Fibroblast of gingiva (primary cell): Measurements from ENCODE around the gene PCP2.

Experiments
- DNase-seq: peaks from one replicate; pipeline ENCODE4 v3.0.0-alpha.2; 2011; ENCODE audit warnings: low read depth

The PCP2 gene

DNA sequence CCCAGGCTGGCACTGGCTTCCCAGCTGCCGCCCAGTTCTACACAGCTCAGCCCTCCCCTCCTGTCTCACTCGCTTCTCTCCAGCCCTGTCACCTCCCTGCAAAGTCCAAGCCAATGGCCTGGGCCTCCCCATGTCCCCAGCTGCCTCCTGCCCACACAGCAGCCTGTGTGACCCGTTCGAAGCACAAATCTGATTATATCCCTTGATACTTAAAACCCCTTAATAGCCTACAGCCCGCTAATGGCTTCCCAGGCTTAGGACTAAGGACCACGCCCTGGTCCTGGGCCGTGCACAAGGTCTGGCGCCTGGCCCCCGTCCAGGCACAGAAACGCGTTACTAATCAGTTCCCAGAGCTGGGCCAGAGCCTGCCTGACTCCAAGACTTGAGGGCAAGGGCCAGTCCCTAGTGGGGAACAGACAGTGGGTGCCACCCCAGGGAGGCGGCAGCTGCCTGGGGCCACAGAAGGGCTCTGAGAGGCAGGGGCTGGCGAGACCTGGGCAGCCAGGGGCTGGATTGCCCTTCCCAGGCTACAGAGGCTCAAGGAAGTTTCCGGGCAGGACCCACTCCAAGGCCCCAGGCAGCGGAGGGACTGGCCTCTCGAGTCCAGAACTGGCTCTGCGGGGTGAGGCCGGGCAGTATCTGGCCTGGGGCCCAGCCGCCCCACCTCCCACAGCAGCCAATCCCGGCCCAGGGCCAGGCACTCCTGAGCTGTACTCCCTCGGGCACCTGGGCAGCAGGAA is 14.6 kb downstream of the PCP2 start:
- no peak for DNase-seq

DNA sequence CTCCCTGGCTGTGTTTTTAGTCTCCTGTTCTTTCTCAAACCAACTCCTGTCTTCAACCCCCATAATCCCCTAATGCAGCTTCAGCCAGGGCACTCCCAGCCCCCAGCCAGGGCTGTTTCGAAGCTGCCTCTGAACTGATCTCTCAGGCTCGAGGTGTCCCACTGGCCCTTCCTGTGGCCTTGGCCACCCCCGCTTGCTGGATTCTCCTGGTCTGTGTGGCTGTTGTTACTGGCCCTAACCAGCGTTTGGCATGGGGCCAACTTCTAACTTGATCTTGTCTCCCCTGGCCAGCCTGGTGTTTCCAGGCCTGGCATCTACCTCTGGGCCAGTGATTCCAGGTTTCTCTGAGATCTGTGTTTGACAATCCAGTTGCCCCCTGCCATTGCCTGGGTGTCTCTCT is 15.2 kb downstream of the PCP2 start:
- no peak for DNase-seq

DNA sequence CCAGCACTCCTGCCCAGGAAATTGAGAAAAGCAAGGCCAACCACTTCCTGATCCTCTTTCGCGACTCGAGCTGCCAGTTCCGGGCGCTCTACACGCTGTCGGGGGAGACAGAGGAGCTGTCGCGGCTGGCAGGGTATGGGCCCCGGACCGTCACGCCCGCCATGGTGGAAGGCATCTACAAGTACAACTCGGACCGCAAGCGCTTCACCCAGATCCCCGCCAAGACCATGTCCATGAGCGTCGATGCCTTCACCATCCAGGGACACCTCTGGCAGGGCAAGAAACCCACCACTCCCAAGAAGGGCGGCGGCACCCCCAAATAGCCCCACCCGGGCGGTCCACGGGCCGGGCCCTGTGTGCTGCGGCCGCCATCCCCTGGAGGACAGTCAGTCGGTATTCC is 15.8 kb downstream of the PCP2 start:
- no peak for DNase-seq

DNA sequence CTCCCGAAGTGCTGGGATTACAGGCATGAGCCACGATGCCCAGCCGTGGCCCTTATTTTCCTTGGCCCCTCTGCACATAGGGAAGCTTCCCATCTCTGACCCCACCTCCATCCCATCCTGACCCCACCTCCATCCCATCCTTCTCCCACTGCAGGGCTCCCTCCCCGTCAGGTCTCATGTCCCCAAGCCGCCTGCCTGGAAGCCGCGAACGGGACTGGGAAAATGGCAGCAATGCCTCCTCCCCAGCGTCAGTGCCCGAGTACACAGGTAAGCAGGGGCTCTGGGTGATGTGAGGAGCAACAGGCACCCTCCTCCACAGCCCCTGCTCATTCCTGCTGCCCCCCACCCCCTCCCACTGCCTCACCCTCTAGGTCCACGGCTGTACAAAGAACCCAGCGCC is 16.3 kb downstream of the PCP2 start:
- no peak for DNase-seq

DNA sequence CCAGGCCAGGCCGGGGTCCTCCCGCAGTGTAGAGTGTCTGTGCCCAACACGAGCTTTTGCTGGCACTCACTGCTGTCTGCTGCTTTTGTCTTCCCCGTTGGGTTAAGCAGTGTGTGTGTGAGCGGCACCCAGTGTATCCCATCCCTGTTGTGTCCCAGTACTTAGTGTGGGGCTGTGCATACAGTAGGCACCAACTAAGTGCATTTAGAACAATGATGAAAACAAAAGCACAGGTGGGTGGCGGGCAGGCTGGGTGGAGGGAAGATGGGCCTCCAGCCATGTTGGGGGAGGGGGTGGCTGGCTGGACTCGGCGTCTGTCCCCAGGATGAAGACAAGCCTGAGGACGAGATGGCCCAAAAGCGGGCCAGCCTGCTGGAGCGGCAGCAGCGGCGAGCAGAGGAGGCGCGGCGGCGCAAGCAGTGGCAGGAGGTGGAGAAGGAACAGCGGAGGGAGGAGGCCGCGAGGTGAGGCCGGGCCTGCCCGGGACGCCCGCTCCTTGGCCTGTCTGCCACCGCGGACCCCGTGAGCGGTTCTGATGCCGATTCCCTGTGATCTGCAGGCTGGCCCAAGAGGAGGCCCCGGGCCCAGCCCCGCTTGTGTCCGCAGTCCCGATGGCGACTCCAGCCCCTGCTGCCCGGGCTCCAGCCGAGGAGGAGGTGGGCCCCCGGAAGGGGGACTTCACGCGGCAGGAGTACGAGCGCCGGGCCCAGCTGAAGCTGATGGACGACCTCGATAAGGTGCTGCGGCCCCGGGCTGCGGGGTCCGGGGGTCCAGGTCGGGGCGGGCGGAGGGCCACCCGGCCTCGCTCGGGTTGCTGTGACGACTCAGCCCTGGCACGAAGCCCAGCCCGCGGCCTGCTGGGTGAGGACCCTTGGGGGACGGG is 18.4 kb downstream of the PCP2 start:
- no peak for DNase-seq

DNA sequence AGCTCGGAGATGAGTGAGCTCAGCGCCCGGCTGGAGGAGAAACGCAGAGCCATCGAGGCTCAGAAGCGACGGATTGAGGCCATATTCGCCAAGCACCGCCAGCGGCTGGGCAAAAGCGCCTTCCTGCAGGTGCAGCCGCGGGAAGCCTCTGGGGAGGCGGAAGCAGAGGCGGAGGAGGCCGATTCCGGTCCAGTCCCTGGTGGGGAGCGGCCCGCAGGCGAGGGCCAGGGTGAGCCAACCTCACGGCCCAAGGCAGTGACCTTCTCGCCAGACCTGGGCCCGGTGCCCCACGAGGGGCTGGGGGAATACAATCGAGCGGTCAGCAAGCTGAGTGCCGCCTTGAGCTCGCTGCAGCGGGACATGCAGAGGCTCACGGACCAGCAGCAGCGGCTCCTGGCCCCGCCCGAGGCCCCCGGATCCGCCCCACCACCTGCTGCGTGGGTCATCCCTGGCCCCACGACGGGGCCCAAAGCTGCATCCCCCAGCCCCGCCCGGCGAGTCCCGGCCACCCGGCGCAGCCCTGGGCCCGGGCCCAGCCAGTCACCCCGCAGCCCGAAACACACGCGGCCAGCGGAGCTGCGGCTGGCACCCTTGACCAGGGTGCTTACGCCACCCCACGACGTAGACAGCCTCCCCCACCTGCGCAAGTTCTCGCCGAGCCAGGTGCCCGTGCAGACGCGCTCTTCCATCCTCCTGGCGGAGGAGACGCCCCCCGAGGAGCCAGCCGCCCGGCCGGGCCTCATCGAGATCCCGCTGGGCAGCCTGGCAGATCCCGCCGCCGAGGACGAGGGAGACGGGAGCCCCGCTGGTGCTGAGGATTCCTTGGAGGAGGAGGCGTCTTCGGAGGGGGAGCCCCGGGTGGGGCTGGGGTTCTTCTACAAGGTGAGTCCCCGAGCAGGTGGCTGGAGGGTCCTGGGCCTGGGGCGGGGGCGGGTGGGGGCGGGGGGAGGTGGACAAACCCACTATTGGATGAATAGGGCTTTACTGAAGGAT is 20.9 kb downstream of the PCP2 start:
- DNase-seq, result no peak

DNA sequence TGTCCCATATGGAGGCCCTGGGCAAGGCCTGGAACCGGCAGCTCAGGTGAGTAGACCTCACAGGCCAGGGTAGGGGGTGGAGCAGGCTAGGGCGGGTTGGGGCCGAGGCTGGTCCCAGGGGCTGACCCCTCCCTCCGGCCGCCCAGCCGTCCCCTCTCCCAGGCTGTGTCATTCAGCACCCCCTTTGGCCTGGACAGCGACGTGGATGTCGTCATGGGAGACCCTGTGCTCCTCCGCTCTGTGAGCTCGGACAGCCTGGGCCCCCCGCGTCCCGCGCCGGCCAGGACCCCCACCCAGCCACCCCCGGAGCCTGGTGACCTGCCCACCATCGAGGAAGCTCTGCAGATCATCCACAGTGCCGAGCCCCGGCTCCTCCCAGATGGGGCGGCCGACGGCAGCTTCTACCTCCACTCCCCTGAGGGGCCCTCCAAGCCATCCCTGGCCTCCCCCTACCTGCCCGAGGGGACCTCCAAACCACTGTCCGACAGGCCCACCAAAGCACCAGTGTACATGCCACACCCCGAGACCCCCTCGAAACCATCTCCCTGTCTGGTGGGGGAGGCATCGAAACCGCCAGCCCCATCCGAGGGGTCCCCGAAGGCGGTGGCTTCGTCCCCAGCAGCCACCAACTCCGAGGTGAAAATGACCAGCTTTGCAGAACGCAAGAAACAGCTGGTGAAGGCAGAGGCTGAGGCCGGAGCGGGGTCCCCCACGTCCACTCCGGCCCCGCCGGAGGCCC is 21.8 kb downstream of the PCP2 start:
- no peak for DNase-seq

DNA sequence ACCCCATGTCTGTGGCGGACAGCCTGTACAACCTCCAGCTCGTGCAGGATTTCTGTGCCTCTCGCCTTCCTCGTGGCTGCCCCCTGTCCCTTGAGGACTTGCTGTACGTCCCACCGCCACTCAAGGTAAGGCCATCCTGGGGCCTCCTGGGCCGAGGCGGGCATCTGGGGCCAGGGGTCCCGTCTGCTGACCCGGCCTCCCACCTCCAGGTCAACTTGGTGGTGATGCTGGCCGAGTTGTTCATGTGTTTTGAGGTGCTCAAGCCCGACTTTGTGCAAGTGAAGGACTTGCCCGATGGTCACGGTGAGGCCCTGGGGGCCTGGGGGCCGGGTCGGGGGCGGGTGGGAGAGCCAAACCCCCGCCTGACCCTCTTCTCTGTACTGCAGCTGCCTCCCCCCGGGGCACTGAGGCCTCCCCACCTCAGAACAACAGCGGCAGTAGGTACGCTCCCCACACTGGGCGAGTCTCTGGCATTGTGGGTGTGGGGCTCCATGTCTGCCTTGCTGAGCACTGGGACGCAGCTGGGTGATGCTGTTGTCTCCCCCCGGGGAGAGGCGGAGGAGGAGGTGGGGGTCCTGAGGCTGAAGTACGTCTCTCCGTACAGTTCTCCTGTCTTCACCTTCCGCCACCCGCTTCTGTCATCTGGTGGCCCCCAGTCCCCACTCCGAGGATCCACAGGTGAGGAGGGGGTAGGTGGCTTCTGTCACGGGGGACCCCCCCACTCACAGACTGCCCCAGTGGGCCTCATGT is 22.9 kb downstream of the PCP2 start:
- no peak for DNase-seq

DNA sequence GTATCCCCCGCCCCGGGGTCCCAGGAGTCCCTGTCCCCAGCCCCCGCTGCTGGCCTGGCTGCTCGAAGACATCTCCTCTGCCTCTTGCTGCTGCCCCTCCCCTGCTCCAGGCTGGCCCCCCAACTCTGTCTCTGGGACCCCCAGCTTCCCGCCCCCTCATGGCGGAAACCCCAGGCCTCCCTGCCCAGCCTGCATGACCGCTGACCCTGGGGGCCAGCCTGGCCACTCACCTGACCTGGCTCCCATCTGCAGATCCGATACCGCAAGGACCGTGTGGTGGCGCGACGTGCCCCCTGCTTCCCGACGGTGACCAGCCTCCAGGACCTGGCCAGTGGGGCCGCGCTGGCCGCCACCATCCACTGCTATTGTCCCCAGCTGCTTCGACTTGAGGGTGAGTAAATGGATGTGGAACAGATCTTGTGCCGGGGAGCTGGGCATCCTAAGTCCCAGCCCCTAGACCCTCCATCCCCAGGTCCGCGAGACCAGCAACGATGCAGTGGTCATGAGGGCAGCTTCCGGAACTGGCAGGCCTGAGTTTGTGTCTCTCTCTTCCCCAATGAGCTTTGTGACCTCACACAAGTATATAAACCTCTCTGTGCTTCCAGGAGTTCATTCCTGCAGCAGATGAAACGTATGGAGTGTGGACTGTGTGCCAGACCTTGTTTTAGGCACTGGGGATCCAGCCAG is 25.5 kb downstream of the PCP2 start:
- no peak for DNase-seq

DNA sequence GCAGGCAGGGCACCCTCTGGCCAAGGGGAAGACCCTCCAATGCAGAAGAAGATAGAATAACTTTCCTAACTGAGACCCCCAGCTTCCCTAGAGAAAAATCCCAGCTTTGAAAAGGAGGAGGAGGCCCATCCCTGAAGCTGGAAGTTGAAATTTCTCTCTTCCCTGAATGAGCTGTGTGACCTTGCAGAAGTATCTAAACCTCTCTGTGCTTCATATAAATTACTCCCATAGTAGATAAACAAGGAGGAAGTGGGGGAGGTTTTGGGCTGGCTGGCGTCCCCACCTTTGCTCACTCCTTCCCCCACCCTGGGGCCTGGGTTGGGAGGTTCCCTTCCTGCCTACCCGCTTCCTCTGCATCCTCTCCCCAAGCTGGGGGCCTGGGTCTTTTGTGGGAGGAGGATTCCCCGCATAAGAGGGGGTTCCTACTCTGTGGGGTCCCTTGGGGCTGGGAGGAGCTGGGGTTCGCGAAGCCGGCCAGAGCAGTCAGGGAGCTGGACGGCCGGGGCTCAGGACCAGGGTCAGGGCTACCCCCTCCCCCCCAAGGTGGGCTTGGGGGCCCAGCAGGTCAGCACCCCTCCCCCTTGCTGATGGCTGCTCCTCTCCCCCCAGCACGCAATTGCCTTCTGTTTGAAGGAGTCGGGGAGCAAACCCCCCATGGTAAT is 26.2 kb downstream of the PCP2 start:
- DNase-seq, result no peak

DNA sequence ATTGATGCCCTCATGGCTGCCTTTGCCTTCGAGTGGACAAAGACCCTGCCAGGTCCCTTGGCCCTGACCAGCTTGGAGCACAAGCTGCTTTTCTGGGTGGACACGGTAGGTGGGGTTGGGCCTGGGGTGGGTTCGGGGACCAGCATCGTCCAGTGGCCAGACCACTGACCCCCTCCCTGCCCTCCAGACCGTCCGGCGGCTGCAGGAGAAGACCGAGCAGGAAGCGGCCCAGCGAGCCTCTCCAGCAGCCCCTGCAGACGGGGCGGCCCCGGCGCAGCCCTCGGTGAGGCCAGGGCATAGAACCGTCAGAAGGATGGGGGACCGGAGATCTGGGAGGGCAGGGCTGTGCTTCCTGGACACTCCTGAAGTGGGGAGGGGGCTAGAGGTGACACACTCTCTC is 27.2 kb downstream of the PCP2 start:
- DNase-seq, result no peak

DNA sequence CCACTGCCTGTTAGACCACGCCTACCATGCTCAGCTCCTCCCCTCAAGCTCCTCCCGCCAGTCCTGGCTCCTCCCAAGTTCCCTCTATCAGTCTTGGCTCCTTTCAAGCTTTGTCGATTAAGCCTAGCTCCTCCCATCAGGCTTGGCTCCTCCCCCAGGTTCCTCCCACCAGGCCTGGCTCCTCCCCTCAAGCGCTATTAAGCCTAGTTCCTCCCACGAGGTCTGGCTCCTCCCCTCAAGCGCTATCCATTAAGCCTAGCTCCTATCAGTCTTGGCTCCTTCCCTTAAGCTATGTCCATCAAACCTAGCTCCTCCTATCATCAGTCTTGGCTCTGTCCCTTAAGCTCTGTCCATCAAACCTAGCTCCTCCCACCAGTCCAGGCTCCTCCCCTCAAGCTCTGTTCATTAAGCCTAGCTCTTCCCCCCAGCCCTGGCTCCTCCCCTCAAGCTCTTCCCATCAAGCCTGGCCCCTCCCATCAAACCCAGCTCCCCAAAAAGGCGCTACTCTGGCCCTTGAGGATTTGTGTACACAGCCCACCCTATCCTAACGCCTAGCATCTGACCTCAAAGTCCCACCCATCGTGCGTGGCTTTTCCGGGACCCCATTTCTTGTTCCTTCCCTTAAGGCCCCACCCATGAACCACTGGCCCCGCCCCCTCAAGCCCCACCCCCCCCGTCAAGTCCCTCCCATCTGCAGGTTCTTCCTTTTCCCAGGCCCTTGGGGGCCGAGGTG is 27.9 kb downstream of the PCP2 start:
- no peak for DNase-seq

DNA sequence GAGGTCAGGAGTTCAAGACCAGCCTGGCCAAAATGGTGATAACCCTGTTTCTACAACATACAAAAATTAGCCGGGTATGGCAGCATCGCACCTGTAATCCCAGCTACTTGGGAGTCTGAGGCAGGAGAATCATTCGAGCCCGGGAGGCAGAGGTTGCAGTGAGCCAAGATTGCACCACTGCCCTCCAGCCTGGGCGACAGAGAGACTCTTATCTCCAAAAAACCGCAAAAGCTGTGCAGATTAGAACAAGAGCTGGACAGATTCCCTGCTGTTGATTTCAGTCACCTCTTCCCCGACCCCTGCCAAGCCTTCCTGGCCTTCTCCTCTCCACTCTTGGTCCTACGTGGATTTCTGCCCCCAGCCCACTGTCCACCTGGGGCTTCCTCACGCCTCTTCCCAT is 29.6 kb downstream of the PCP2 start:
- no peak for DNase-seq

DNA sequence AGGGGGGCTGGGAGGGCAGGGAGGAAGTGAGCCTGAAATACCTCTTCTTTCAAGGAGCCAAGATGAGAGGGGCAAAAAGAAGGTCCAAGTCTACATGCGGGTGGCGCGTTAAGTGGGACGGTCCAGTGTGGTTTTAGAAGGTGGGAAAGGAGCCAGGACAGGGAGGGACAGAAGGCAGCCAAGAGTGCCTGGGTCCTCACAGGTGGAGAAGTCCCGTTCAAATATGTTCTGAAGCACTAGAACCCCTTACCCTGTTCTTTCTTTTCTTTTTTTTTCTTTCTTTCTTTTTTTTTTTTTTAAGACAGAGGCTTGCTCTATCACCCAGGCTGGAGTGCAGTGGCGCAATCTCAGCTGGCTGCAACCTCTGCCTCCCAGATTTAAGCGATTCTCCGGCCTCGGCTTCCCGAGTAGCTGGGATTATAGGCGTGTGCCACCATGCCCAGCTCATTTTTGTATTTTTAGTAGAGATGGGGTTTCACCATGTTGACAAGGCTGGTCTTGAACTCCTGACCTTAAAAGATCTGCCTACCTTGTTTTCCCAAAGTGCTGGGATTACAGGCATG is 30.5 kb downstream of the PCP2 start:
- no peak for DNase-seq

DNA sequence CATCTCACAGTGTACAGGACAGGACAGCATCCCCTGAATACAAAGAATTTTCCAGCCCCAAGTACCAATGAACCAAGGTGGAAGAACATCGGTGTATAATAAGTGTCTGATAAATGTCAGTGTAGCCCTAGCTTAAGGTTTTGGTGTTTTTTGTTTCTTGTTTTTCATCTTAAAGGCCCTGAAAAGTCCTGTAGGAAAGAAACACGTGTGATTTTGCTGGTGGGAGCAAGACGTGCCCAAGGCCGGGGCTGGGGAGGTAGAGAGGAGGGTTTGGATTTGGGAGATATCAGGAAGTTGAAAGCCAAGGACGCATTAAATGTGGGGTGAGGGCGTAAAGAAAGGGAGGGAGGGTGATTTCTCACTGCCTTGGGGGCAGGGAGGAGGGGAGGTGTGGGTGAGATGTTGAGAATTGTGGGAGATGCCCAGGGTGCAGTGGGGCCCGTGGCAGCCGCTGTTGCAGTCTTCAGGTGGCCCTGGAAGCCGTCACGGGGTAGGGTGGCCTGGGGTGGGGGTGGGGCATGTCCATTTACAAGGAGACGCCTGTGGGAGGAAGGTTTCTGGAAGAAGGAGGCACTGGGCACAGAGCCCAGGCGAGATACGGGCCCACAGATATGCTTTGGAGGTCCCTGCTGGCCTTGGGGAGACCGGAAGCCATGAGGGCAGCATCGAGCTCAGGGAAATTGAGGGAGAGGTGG is 31.1 kb downstream of the PCP2 start:
- DNase-seq, result no peak

DNA sequence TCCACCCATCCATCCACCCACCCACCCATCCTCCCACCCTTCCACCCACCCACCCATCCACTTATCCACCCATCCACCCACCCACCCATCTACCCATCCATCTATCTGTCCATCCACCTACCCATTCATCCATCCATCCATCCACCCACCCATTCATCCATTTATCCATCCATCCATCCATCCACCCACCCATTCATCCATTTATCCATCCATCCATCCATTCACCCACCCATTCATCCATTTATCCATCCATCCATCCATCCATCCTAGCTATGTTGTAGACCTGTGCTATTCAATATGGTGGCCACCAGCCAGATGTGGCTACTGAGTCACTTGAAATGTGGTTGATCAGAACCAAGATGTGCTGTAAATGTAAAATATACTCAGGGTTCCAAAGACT is 32.8 kb downstream of the PCP2 start:
- no peak for DNase-seq

DNA sequence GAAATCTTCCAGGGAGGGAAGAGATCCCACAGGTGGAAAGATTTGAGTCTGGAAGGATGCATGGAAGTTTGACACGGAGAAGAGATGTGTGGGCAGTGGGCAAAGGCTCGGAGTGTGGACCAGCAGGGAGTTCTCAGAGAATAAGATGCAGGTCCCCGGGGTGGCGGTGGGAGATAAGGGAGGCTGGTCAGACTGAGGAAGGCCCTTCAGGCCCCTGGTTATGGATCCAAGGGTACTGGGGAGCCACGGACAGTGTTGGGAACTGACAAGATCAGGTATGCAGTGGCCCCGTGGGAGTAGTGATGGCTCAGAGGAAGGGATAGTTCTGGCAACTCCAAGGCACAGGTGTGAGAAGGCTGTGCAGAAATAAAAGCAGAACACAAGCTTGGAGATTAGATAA is 35.3 kb downstream of the PCP2 start:
- DNase-seq, result no peak

DNA sequence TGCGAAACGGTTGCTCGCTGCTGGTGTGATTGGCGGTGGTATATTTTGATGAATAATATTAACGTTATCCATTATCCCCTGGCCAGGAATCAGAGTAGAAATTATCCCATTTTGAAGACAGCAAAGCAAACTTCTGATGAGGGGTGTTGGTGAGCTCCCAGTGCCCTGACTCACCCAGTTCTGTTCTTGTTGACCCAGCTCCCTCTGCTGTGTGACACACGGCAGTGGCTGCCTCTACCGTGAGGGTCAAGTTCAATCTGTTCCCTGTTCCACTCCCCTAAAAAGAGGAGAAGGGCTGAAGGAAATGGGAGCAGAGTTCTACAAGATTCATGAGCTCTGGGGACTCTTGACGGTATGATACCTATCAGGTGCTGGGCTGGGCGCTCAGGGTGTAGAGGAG is 35.8 kb downstream of the PCP2 start:
- no peak for DNase-seq
